Stimulated activated CD4-positive, alpha-beta T cell treated with anti-CD3 and anti-CD28 coated beads, Interleukin-15, amount 100 ng/mL, for 48 hours (primary cell): Measurements from ENCODE around the gene KTN1.

Experiments used
- DNase-seq, 2 donors: peaks; one replicate each; pipeline ENCODE4 v3.0.0-alpha.2; 2020; ENCODE audit warnings: low read depth in 2 of 2

The KTN1 gene

GRCh38 chr14:55577229-55577628, 2.8 kb upstream of the KTN1 start:
- DNase-seq = no peak

GRCh38 chr14:55578511-55578910, 1.5 kb upstream of the KTN1 start:
- DNase-seq = no peak

GRCh38 chr14:55580470-55581341, 699 bp downstream of the KTN1 start:
- peak; percentile 11 to 26 for DNase-seq

GRCh38 chr14:55581342-55581771, 1.4 kb downstream of the KTN1 start:
- no peak for DNase-seq

GRCh38 chr14:55582746-55583145, 2.7 kb downstream of the KTN1 start:
- DNase-seq = no peak

DNA sequence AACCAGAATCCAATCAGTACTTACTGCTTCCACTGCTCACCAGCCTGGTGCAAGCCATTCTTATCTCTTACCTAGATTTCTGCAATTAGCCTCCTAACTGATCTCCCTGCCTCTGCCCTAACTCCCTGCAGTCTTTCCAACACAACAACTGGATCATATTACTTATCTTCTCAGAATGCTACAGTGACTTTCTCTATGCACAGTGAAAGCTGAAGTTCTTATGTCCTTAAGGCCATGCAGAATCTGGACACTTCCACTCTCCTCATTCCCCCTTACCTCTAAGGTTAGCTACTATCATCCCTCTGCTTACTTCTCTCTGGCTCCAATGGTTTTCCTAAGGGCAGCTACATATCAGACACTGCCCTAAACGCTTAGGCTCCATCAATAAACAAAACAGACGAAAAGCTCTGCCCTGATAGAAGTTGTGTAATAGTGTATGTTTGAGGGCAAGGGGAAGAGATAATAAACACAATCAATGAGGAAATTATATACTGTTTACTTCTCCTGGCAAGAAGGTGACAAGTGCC, 4.0 kb downstream of the KTN1 start:
- no peak for DNase-seq

GRCh38 chr14:55585854-55586253, 5.8 kb downstream of the KTN1 start:
- no peak for DNase-seq

DNA sequence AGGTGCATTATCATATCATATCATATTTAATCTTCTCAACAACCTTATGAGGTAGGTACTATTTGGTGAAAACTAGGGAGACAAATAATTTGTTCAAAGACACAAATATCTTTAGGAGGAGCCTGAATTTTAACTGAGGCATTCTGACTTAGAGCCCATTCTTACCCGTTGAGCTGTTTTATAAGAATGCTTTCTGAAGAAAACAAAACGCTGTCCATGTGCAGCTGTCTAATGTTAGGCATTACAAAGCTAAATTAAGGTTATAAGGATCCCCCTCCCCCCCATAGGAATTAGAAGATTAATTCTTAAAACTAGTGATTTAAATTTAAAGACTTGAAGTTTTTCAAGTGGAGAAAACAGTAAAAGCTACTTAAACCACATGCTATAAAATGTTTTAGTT, 6.4 kb downstream of the KTN1 start:
- no peak for DNase-seq

GRCh38 chr14:55587847-55588246, 7.8 kb downstream of the KTN1 start:
- DNase-seq = no peak

DNA sequence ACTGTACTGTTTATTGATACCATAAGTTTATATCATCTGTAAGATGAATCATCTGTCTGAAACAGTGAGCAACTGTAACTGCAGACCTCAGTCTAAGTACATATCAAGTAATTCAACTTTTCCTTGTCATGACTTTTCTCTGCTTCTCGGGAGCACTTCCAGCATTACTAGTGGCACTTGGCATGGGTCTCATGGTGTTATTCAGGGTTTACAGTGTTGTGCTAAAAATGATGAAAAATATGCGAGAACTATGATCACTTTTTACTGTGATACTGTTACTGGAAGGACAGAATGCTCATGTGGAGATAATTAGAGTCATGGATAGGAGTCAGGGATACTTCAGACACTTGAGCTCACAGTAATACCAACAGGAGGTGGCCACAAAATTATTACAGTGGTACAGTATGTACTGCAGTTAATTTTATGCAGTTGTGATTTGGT, 8.3 kb downstream of the KTN1 start:
- no peak for DNase-seq

- no peak for DNase-seq
These were observed 9.2 kb downstream of the KTN1 start for GRCh38 chr14:55589171-55589570.

DNA sequence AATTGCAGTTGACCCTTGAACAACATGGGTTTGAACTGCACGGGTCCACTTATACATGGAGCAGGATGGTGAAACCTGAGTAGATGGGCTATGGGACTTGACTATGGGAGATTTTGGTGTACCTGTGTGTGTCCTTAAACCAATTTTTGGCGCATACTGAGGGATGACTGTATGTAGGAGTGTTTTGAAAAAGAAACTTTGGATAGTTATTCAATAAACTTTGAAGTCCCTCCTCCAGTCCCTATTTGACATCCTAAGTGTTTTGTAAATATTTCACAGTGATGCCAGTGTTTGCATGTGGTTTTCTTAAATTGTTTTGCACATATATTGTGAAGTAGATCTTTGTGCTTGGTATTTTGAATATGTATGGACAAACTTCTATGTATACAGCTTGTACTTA, 12.4 kb downstream of the KTN1 start:
- DNase-seq = no peak

DNA sequence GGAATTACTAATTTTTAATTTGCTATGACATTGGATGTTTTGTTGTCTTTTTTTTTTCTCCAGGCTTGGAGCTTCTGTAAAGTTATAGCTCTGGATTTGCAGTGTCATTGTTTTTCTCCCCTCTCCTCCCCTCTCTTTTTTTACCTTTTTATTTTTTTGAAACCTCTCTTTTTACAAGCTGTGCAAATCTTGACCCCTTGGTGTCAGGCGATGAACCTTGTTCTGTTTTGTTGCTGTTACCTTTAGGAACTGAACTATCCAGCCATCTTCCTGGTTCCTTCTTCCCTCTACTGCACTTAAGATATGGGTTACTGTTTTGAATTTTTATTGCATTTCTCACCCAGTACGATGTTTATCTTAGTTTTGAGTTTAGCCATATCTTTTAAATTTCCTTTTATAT, 13.7 kb downstream of the KTN1 start:
- no peak for DNase-seq

DNA sequence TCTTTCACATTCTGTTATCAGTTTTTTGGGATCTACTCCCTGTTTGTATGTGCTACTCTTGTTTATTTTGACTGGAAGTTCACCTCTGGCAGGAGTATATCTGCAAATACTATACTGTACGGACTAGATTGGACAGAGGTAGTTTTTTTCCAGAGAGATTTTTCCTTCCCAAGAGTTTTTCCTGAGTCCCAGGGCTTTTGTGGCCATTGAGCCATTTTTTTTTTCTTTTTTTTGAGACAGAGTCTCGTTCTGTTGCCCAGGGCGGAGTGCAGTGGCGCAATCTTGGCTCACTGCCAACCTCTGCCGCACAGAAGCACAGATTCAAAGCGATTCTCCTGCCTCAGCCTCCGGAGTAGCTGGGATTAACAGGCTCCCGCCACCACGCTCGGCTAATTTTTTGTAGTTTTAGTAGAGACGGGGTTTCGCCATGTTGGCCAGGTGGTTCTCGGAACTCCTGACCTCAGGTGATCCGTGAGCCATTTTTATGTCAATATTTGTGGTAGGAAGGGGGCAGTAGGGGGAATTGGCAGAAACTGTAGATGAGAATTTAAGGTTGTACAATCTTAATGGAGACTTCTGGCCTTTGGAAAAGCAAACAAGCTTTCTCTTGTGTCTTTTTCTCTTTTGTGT, 19.4 kb downstream of the KTN1 start:
- DNase-seq = no peak

- no peak for DNase-seq
These were observed 21.0 kb downstream of the KTN1 start for GRCh38 chr14:55600784-55601561.

- DNase-seq = no peak
These were observed 23.5 kb downstream of the KTN1 start for GRCh38 chr14:55603401-55603953.

- no peak for DNase-seq
These were observed 24.5 kb downstream of the KTN1 start for GRCh38 chr14:55604488-55604887.

GRCh38 chr14:55604900-55605418, 25.0 kb downstream of the KTN1 start:
- no peak for DNase-seq

GRCh38 chr14:55605793-55606192, 25.8 kb downstream of the KTN1 start:
- no peak for DNase-seq

DNA sequence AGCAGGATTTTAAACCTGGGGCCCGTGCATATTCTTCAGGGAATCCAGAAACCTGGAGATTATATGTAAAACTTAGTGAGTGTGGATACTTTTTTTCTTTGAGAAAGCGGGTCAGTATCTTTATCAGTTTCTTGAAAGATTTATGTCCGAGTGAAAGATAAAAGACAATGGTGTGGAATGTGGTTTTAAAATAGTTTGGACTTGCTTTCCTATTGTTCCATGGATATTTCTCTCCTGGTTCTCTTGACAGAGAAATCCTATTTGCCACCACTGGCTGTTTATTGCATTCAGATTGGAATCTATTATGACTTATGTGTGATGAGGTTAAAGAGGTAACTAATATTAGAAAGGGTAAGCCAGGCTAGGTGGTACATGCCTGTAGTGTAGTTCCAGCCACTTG, 27.4 kb downstream of the KTN1 start:
- no peak for DNase-seq

DNA sequence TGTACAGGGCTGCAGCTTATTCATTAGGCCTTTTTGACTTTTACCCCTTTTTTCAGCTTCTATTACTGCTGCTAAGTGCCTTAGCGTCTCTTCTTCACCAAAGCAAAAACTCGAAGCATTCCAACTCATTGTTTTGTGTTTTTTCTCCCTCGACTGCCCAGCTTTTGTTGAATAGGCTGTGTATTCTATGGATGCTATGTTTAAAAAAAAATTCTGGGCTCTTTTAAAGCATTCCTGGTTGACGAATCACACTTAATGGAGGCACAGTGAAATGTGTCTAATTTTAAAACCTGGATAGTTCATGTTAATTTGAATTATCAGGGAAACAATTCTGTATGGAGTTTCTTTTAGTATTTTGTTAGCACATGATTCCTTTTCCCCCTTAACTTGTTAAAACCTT, 29.7 kb downstream of the KTN1 start:
- DNase-seq = no peak
